Endothelial cell of umbilical vein (primary cell): ENCODE measurements around the gene SSX3. TPM values are rescaled to one million over a fixed set of nuclear protein-coding genes. Genes with fewer than 3 reads are reported as not detected.
"Not testable (repeated sequence)": the region's sequence is repeated elsewhere in the genome, so short reads cannot be mapped to it uniquely, and the experiment has no call there.

Experiments used
- Bru-seq: library from RNA; stranded (reverse); fragments of 400-500 nt; gene quantifications from one replicate; lab custom pipeline; 2021; lab: Mats Ljungman, UMichigan
- BruChase-seq, 2 experiments: library from RNA; stranded (reverse); fragments of 400-500 nt; gene quantifications; one replicate each; lab custom pipeline; 2021; lab: Mats Ljungman, UMichigan
- BruUV-seq: library from RNA; stranded (reverse); fragments of 400-500 nt; replicated peaks from 2 replicates; lab custom pipeline; 2021; lab: Mats Ljungman, UMichigan
- CTCF ChIA-PET: fragments of 300-600, 350-600 bp; sonication (Branson Sonifier 250); formaldehyde crosslinking; loops from one replicate; lab custom pipeline; 2021; ENCODE audit warnings: antibody characterized with exemption, inconsistent platforms; lab: Charles Lee
- POLR2A ChIA-PET: fragments of 300-600, 350-600 bp; sonication (Branson Sonifier 250); formaldehyde crosslinking; loops from one replicate; lab custom pipeline; 2021; ENCODE audit warnings: antibody characterized with exemption, inconsistent platforms; lab: Charles Lee
- DNase-seq: peaks from one replicate; pipeline ENCODE4 v3.0.0-alpha.2; 2011; ENCODE audit warnings: low read depth, low spot score
- FAIRE-seq: peaks from 2 replicates; lab custom pipeline; 2011; peaks lifted over from hg19 to GRCh38; lab: Jason Lieb, UNC
- H2AFZ ChIP-seq: 2 replicates; pipeline ENCODE4 v1.6.0; 2012; ENCODE audit warnings: low read depth, low read length, control low read depth, inconsistent platforms
- H3K27ac ChIP-seq: 2 replicates; pipeline ENCODE4 v1.5.1; 2011; ENCODE audit warnings: low read depth, mild to moderate bottlenecking, control low read depth, low read length, moderate library complexity; ENCODE audit not compliant: insufficient read depth
- H3K27me3 ChIP-seq, 2 experiments: 2 replicates each; pipeline versions ENCODE4 v1.6.0 to v1.6.1; 2011; ENCODE audit warnings: low read length in 2 of 2, mixed read lengths in 1 of 2; ENCODE audit not compliant: control insufficient read depth in 2 of 2, insufficient read depth in 2 of 2
- H3K36me3 ChIP-seq, 2 experiments: 2 replicates in 1 of 2; 3 replicates in 1 of 2; pipeline ENCODE4 v1.5.1; 2011; ENCODE audit warnings: low read length in 2 of 2, mild to moderate bottlenecking in 1 of 2, moderate library complexity in 1 of 2; ENCODE audit not compliant: control insufficient read depth in 2 of 2, insufficient read depth in 2 of 2; ENCODE audit errors: extremely low read depth in 1 of 2
- H3K4me1 ChIP-seq: 3 replicates; pipeline ENCODE4 v1.5.1; 2011; ENCODE audit warnings: mild to moderate bottlenecking, low read length; ENCODE audit not compliant: control insufficient read depth, insufficient read depth; ENCODE audit errors: extremely low read depth
- H3K4me2 ChIP-seq: 2 replicates; pipeline ENCODE4 v1.6.1; 2011; ENCODE audit warnings: low read length, control low read depth, mixed read lengths; ENCODE audit not compliant: insufficient read depth
- H3K4me3 ChIP-seq, 3 experiments: fragments of 200-600 bp in 1 of 3; sonication (generic), shearing (Covaris generic) in 1 of 3; replicated peaks in 1 of 3; 2 replicates each; pipeline ENCODE4 v1.5.1; 2011 to 2016; ENCODE audit warnings: control low read depth in 3 of 3, low read length in 3 of 3, mild to moderate bottlenecking in 2 of 3, inconsistent platforms in 1 of 3, low read depth in 1 of 3, moderate library complexity in 1 of 3; ENCODE audit not compliant: insufficient read depth in 1 of 3
- H3K79me2 ChIP-seq: 2 replicates; pipeline ENCODE4 v1.6.0; 2012; ENCODE audit warnings: low read length, inconsistent platforms; ENCODE audit not compliant: control insufficient read depth, insufficient read depth
- H3K9ac ChIP-seq: replicated peaks from 2 replicates; pipeline ENCODE3; 2011; ENCODE audit warnings: low read length, control low read depth; ENCODE audit not compliant: insufficient read depth; ENCODE audit errors: extremely low read depth
- H3K9me1 ChIP-seq: replicated peaks from 3 replicates; pipeline ENCODE4 v1.6.0; 2011; ENCODE audit warnings: mild to moderate bottlenecking, low read length; ENCODE audit not compliant: control insufficient read depth, insufficient read depth; ENCODE audit errors: extremely low read depth
- H3K9me3 ChIP-seq: replicated peaks from 2 replicates; pipeline ENCODE4 v1.5.1; 2012; ENCODE audit warnings: low read length, inconsistent platforms; ENCODE audit not compliant: control insufficient read depth, insufficient read depth
- H4K20me1 ChIP-seq: replicated peaks from 2 replicates; pipeline ENCODE3; 2011; ENCODE audit warnings: mild to moderate bottlenecking, low read length; ENCODE audit not compliant: control insufficient read depth, insufficient read depth; ENCODE audit errors: extremely low read depth
- dilution Hi-C: fragments of 300-500 bp; cut with MboI; formaldehyde crosslinking; loops from one replicate; pipeline ENCODE4 v1.15.0; 2019; ENCODE audit warnings: low sequenced_read_pairs; ENCODE audit not compliant: extremely low pct_ligation_motif_present
- intact Hi-C: fragments of 100-400 bp; cut with micrococcal nuclease; formaldehyde crosslinking; loops from one replicate; pipeline ENCODE4 v1.10.0; 2022
- long read RNA-seq: library from polyadenylated mRNA; stranded (forward); transcript quantifications from one replicate; pipeline ENCODE4 v2.0.0, GENCODE V29; 2021
- polyA minus RNA-seq, 3 experiments: library from RNA; depleted of rRNA, polyadenylated mRNA; stranded (reverse); fragments of >200 nt; gene quantifications; 1 replicate in 1 of 3; 2 replicates in 2 of 3; pipeline ENCODE4 v1.2.3, GENCODE V29; 2011
- polyA plus RNA-seq, 4 experiments: library from polyadenylated mRNA; depleted of rRNA in 3 of 4; stranded (reverse) in 3 of 4; unstranded in 1 of 4; fragments of >200 nt; gene quantifications; 2 replicates each; pipeline versions ENCODE4 v1.2.1 to v1.2.3, GENCODE V29; 2011 to 2012; ENCODE audit warnings: missing spikeins in 1 of 4
- total RNA-seq: library from RNA; stranded (reverse); gene quantifications from 2 replicates; pipeline ENCODE4 v1.2.3, GENCODE V29; 2021

SSX3 gene
- not detected in 2 replicates for total RNA-seq
- polyA plus RNA-seq, result not detected in 2 replicates
- polyA plus RNA-seq (2011; cell fraction: cytosol; rRNA removed), result not detected in 2 replicates
- not detected in 2 replicates for polyA plus RNA-seq (2011; cell fraction: nucleus; rRNA removed)
- polyA plus RNA-seq (2012), result not detected in 2 replicates
- not detected in 2 replicates for polyA minus RNA-seq
- not detected for polyA minus RNA-seq (2011; cell fraction: cytosol; rRNA and poly(A)+ RNA removed)
- not detected in 2 replicates for polyA minus RNA-seq (2011; cell fraction: nucleus; rRNA and poly(A)+ RNA removed)
- Bru-seq, nascent RNA, result not detected
- BruChase-seq, experiment 1, labeled RNA remaining after a 6-hour chase, result not detected
- BruChase-seq, experiment 2, labeled RNA remaining after a 2-hour chase, result not detected
- long read RNA-seq, result 0 reads

GRCh38 chrX:48356315-48357094 is at the start of gene SSX3:
SSX3 (minus strand) TSS chrX:48356703; CDS start chrX:48355249, 1,454 bp downstream.
- H3K9me3 ChIP-seq, H3K4me3 ChIP-seq, H3K27ac ChIP-seq, POLR2A ChIA-PET, FAIRE-seq, H4K20me1 ChIP-seq, H3K36me3 ChIP-seq, H3K27me3 ChIP-seq, BruUV-seq, H3K9ac ChIP-seq, intact Hi-C loops, H3K79me2 ChIP-seq, CTCF ChIA-PET, H3K4me1 ChIP-seq, DNase-seq, dilution Hi-C loops, H2AFZ ChIP-seq, H3K9me1 ChIP-seq, H3K4me2 ChIP-seq: not testable (repeated sequence)

GRCh38 chrX:48397825-48398224 is 41.3 kb upstream of the SSX3 start:
- intact Hi-C loops, H2AFZ ChIP-seq, H3K4me3 ChIP-seq, H3K9me3 ChIP-seq, H3K36me3 ChIP-seq, H3K9me1 ChIP-seq, H3K27ac ChIP-seq, FAIRE-seq, H3K27me3 ChIP-seq, H3K4me1 ChIP-seq, CTCF ChIA-PET, H4K20me1 ChIP-seq, H3K4me2 ChIP-seq, H3K79me2 ChIP-seq, BruUV-seq, H3K9ac ChIP-seq, dilution Hi-C loops, POLR2A ChIA-PET: not testable (repeated sequence)
- peak; percentile 0 for DNase-seq

- H3K4me1 ChIP-seq, H4K20me1 ChIP-seq, CTCF ChIA-PET, BruUV-seq, H2AFZ ChIP-seq, H3K9me3 ChIP-seq, POLR2A ChIA-PET, H3K9me1 ChIP-seq, intact Hi-C loops, DNase-seq, FAIRE-seq, H3K36me3 ChIP-seq, H3K27me3 ChIP-seq, H3K79me2 ChIP-seq, H3K27ac ChIP-seq, H3K9ac ChIP-seq, H3K4me3 ChIP-seq, dilution Hi-C loops, H3K4me2 ChIP-seq: not testable (repeated sequence)
These were observed 40.4 kb upstream of the SSX3 start for GRCh38 chrX:48396931-48397330.

- dilution Hi-C loops, DNase-seq, H3K27ac ChIP-seq, H3K27me3 ChIP-seq, H3K9ac ChIP-seq, H4K20me1 ChIP-seq, H2AFZ ChIP-seq, BruUV-seq, H3K79me2 ChIP-seq, H3K9me1 ChIP-seq, intact Hi-C loops, H3K36me3 ChIP-seq, POLR2A ChIA-PET, FAIRE-seq, CTCF ChIA-PET, H3K4me3 ChIP-seq, H3K9me3 ChIP-seq, H3K4me2 ChIP-seq, H3K4me1 ChIP-seq: not testable (repeated sequence)
These were observed 26.7 kb upstream of the SSX3 start, which contains the start of gene SSX4 for GRCh38 chrX:48383239-48383638. SSX4 (plus strand) TSS chrX:48383539; CDS start chrX:48384054, 515 bp downstream.
